ENCODE data around the gene CCSER1.

Gene CCSER1

DNA sequence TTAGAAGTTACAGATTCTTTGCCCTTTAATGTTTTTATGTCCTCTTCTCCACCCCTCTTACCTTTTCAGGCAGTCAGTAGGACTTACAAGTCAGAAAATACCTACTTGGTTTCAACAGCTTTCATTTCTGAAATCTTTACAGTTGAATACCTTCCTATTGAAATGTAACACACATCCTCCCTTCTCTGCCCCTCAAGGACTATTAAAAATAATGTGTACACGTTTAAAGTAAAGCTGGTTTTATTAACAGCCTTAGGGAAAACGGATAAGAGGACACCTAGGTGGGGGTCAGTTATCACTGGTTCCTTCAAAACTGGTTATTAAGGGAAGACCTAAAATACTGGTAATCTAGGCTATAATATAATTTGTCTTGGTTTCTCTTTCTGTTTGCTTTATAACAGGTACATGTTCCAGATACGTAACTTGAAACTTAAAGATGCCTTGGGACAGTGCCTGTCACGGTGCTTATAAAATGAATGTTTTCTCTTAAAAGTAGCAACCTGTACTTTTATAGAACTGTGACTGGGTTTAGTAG, 1.8 kb downstream of the CCSER1 start:
- no peak for DNase-seq (ENCODE audit: low spot score)

DNA sequence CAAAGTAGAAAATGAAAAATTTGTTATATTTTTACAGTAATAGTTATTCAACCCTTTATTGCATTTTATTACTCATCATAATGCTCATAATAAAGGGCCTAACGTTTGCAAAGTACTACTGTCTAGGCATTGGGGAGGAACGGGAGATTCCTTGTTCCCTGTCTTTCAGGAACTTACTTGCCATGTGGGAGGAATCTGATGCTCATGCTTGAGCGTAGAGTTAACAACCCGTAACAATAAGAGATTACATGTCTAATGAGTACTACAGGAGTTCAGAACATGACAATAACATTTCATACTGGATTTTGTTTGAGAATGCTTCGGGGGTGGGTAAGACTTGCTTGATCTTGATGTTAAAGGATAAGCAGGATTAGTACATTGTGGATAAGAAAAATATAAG, 2.9 kb downstream of the CCSER1 start:
- DNase-seq (ENCODE audit: low spot score) = no peak

DNA sequence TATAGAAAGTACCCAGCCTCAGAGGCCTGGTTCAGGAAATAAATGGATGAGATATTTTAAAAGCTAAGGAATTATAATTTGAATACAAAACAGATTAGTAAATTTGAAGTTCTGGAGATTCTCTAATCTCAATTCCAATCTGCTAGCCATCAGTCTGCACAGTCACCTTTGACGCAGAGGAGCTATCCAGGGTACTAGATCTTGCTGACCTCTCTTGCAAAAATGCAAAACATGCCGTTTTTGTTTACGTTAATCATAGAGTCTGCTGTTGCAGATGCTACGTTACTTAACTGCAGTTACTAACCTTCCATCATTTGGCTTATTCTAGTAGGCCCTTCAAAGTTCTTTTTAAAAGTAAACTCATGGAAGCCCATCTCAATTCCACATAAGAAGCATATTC, 10.4 kb downstream of the CCSER1 start:
- no peak for DNase-seq (ENCODE audit: low spot score)

DNA sequence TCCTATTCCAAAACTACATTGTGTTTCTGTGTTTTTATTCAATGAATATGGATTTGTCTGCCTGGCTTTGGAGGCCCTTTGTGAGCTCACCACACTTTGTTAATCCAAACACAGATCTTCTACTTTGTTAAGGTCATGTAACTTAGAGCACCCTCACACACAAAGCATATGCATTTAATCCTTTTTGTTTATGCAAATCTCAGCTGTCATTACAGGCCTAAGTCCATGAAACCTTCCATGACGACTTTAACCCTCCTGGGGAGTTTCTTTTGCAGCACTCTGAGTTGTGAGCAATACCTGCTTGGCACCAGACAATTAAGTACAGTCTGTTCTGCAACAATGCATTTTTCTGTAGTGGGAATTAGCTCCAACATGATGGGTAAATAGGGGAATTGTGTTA, 14.9 kb downstream of the CCSER1 start:
- DNase-seq (ENCODE audit: low spot score) = no peak

DNA sequence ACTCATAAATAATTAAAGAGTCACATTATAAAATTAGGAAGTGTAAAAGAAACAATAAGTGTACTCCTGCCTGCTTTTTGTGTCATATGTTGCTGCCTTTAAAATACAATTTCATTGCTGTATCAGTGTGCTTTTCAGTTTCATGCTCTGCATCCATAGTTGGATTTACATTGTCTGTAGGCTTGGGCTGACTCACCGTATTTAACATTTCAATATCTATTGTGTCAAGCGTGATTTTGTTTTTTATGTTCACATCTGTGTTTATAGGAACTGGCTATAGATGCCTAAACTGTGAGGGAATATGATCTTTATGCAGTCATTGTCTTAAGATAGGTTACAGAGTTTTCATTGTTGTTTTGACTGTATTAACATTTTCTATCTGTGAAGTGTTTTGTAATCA, 18.1 kb downstream of the CCSER1 start:
- no peak for DNase-seq (ENCODE audit: low spot score)

DNA sequence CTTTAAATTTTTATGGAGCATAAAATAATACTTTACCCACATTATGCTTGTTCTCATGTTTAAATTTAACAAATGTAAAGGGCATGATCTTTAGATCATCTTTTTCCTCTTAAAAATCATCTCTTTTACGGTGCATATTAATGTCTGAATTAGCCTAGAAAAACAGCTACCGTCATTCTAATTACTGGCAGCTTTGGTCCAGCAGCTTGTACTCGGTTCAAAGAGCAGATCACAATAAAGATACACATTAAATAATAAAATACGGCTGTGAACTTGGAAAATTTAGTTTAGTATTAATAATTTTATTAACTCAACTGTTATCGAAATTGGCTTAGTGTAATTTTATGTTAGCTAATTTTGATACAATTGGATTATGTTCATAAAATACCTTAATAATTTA, 19.1 kb downstream of the CCSER1 start:
- no peak for DNase-seq (ENCODE audit: low spot score)

DNA sequence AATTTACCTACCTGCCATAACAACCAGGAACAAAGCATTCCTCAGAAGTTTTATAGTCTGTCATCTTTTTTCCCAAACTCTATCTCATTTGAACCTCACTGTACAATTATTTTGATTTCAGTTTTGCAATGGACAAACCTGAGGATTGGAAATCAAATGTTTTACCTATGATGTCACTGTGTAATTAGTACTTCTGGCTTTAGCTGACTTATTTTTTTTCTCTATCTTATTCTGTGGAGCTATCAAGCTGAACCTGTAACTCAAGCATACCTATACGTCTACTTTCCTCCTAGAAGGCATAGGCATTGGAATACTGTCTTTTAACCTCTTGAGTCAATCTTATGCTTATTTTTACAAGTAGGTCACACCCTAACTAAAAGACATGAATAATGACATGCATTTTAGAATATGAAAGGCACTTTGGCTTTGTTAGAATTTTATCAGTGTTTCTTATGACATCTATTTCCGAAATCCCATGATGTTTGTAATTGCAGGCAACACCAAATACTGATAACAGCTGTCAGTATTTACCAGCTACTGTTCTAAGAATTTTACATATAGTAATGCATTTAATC, 21.5 kb downstream of the CCSER1 start:
- DNase-seq (ENCODE audit: low spot score) = no peak

DNA sequence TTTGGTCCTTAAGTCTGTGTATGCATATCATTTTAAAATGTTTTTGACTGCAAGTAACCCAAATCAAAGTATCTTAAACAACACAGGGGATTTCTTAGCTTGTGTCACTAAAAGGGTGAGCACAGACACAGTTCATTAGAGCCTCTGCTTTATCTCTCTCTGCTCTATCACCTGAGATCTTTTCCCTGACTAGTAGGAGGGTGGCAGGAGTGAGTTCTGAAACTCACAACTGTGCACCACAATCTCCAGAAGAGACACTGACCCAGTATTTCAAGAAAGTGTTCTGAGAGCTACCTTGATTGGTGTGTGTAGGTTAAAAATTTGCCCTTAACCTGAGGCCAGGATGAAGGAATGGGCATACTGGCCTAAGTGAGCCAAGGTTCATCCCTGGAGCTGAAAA, 24.8 kb downstream of the CCSER1 start:
- no peak for DNase-seq (ENCODE audit: low spot score)

DNA sequence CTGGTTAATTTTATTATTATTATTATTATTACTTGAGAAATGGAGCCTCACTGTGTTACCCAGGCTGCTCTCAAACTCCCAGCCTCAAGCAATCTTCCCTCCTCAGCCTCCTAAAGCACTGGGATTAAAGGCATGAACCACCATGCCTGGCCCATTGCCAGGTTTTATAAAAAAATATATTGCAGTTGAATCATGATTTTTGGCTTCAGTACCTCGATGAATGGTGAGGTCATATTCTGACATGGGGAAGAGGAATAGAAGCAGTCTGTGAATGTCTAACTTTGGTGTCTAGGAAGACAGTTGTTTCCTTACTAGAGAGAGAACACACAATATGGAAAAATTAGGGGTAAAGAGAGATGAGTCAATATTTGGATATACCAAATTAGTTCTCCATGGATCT, 32.0 kb downstream of the CCSER1 start:
- no peak for DNase-seq (ENCODE audit: low spot score)

DNA sequence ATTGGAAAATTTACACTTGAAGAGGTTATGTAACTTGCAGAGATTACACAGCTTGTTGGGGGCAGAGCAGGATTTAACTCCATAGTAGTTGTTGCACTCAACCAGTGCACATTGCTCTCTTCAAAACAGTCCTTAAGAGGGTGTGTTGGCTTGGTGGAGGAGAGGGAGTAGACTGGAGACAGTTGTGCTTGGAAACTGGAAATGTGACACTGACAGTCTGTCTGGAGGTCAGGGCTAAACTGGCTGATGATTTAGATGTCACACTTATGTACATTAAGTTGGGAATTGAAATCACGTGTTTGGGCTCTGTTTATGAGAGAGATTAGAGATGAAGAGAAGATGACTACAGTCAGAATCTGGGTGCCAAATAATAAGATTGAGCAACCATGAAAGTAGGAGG, 32.9 kb downstream of the CCSER1 start:
- DNase-seq (ENCODE audit: low spot score) = no peak

DNA sequence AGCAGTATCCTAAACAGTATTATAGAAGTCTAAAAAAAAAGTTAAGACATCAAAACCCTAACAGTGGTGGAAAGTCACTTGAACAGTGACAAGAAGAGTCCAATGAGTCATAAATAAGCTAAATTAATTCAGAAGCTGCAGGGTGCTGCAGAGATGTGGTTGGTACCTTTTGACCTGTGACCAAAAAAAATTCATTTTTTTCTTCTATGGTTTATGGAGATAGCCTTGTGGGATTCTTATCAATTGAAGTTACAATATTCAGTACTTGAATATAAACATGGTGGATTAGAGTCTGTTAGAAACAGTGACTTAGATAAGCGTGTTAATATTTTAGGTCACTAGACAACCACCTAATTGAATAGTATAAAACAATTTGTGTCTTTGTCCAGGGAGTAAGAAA, 35.4 kb downstream of the CCSER1 start:
- no peak for DNase-seq (ENCODE audit: low spot score)

DNA sequence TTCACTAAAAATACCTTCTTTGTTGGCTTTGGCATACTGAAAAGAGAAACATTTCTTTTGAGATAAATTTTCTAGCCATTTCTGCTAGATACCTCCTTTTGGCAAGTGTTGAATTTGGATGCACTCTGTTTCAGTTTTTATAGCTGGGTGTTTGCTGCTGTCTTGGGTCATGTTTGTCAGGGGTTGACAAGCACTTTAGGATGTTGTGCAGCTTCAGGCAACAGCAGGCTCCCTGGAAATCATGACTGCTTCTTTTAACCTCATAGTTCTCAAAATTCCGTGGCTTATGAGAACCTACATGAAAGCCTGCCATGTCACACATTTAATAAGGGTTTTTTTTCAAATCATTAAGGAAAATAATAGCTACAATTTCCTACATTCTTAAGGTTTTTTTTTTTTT, 36.7 kb downstream of the CCSER1 start:
- no peak for DNase-seq (ENCODE audit: low spot score)

DNA sequence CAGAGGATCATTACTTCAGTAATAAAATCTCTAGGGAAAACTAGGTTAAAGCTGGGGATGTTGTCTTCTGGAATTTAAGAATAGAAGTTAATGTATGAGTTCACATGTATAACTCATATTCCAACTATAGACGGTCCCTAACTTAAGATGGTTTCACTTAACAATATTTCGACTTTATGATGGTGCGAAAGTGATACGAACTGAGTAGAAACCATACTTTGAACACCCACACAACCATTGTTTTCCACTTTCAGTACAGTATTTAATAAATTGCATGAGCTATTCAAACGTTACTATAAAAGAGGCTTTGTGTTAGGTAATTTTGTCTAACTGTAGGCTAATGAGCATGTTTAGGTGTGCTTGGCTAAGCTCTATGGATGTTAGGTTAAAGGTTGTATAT, 38.7 kb downstream of the CCSER1 start:
- DNase-seq (ENCODE audit: low spot score) = no peak

DNA sequence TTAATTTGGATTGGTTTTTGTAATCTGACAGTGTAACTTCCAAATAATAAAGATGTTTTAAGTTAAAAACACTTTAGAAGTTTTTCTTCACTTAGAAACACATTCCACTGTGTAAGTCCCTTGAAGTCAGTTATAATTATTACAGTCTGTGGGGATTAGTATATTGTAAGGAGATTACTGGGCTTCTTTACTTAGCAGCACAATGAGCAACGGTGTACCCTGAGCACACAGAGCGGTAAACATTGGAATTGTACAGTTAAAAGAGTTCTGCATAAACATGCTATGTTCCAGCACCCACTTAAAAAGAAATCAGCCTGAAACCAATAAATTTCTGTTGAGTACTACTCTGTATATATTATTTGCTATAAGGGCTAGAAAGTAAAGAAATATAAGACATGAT, 44.3 kb downstream of the CCSER1 start:
- DNase-seq (ENCODE audit: low spot score) = no peak

DNA sequence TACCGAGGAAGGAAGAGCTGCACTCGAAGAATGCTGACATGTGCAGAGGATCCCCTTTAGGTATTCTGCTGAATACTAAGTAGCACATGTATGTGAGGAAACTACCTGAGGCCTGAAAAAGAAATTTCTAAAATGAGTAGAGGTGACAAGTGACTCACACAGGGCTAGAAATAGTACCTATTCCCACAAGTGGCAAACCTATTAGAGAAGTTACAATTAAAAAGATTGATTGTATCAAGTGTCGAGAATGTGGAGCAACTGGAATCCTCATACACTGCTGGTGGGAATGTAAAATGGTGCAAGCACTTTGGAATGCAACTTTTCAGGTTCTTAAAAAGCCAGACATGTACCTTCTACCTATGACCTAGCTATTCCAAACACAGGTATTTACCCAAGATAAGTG, 47.4 kb downstream of the CCSER1 start:
- no peak for DNase-seq (ENCODE audit: low spot score)

DNA sequence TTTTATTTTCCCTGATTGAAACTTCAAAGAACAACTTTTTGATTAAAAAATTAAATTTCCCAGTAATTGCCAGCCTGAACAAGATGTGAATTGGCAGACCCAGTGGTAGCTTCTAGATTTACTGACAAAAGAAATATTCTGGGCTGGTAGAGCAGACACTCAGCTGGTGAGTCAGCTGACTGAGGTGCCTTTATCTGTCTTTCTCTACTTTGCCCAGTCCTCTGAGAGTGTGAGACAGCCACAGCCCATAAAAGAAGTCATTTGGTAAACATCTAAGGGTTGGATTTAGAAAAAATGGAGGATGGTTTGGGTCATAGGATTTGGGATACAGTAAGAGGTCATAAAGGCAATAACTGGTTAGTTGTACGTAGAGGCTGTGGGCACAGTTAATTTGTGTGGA, 54.5 kb downstream of the CCSER1 start:
- DNase-seq (ENCODE audit: low spot score) = no peak

DNA sequence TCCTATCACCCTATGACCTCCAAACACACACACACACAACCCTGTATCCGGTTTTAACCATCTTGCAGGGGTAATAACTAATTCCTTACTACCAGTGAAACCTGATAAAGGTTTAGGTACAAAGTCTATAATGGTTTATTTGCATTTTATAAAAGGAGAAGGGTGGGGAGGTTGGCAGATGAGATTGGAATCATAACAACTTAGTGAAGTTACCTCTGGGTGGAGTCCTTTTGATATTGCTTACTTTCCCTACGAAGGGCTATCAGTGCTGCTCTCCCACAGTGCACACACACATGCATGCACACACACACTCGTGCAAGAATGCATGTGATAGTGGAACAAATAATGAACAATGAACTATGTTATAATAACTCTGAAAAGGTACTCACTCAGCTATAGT, 56.1 kb downstream of the CCSER1 start:
- no peak for DNase-seq (ENCODE audit: low spot score)

DNA sequence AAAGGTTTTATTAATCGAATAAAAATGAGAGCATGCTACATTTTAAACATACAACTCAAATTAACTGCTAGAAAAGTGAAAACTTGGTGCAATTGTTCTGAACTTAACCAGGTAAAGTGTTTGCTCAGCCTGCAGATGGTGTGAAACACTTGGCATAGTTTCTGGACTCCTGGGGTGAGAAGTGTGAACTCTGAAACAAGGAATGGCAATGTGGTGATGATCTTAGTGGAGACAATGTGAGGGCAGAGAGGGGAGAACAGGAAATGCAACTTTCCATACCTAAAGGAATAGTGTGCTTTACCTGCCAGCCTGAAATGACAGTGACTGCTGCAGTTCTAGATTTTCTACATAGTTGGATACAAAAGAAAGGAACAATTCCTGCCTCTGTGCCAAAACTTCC, 57.4 kb downstream of the CCSER1 start:
- DNase-seq (ENCODE audit: low spot score) = no peak

DNA sequence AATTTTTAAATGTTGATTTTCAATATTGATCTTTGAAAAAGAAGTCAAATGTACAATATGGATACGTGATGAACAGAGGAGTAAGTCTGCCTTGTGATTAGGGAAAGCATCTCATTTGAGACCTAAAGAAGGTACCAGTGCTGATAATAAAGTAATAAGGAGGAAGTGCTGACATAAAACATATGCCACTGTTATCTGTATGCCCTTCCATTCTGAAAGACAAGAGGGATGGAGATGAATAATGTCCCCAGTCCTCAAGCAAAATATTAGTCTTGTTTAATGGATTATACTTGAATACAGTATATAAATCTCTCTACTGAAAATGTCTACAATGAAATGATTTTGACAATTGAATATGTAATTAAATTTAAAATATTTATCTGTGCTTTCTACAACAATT, 58.2 kb downstream of the CCSER1 start:
- no peak for DNase-seq (ENCODE audit: low spot score)

DNA sequence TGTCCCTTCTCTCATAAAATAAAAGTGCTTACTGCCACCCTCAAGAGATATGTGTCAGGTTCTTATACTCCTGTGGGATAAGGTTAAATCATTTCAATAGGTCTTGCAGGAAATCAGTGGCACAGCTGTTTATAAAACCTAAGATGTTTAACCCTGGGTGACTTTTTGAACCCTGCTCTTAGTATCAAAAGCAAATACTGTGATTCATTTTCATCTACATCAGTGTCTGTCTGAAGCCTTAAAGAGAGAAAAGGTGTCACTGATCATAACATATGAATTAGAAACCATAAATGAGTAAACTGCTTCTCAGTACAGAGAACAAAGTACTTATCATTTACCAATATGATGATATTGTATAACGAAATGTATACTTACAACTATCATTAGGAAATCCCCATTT, 59.0 kb downstream of the CCSER1 start:
- DNase-seq (ENCODE audit: low spot score) = no peak

DNA sequence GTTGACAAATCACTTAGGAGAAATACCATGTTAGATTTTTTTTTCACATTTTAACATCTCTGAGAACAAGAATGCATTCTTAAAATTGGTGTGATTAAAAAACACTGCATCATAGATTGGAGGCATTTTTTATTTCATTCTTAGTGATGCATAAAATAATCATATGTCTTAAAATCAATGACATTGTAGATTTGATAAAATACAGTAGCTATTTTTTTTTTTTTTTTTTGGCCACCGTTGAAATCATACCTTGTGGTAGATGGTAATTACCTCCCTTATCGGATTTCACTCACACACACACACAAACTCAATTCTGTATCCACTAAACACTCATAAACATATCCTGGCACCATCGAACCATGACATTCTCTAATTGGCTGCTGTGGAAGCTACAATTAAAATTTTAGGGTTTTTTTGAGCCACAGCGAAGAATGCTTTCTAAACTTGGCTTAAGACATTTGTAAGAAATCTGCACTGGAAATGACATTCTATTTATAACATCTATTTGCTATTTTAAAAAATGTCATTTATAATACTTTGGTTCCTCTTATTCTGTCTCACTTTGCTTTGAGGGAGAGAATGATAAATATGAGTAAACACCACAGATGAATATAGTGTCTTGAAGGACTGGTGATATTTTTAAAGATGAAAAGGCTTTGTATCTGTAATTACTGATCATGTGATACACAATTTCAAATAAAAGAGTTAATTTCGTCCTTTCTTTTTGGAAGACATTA, 60.1 kb downstream of the CCSER1 start:
- no peak for DNase-seq (ENCODE audit: low spot score)

DNA sequence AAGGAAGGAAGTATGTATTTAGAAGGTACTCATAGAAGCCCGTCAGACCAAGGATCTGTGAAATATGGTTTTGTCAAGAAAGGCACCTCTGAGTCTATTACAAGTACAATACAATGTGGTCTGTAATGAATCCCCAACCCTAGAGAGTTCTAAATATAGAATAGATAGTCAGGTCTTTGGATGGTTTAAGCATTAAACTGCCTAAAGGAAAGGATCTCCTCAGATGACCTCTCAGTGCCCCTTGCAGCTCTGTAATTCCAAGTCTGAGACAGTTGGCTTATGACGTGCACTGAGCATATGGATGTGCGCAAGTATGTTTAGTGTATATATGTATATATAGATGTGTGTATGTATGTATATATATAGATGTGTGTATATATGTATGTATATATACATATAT, 62.0 kb downstream of the CCSER1 start:
- no peak for DNase-seq (ENCODE audit: low spot score)

DNA sequence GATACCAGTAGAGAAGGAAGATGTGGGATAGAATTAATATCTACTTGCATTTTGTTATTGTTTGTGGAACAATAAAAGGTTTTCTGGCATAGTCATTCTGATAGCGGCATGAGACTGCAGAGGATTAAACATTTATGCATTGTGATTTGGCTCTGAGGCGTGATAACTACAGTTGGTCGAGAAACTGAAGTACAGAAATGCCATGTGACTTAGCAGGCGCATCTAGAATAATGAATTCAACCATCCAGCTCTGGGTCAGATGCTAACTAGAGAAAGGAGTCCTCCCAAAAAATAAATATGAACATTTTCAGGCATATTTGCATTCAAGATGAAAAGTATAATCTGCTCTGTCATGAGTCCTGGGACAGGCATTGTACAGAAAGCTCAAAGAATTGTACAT, 62.8 kb downstream of the CCSER1 start:
- no peak for DNase-seq (ENCODE audit: low spot score)

DNA sequence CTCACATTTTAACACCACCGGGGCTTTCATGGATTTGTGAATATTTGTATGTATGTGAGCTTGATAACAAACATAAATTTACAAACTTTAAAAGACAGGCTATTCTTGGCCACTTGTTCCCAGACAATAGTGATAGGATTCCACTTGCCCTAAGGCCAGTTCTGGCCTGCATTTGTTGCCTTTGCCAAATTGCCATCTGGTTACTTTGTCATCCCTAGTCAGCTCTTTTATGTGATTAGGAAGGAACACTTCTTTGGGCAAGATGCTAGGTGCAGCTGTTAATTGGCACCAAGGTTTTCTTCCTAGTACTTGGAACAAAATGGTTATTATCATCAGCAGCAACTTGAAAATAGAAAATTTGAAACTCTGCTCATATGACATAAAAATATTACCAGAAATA, 63.3 kb downstream of the CCSER1 start:
- no peak for DNase-seq (ENCODE audit: low spot score)
